ENCODE data around the gene DPPA4.
"Not testable (repeated sequence)": the region's sequence is repeated elsewhere in the genome, so short reads cannot be mapped to it uniquely, and the experiment has no call there.

The DPPA4 gene, protein sequence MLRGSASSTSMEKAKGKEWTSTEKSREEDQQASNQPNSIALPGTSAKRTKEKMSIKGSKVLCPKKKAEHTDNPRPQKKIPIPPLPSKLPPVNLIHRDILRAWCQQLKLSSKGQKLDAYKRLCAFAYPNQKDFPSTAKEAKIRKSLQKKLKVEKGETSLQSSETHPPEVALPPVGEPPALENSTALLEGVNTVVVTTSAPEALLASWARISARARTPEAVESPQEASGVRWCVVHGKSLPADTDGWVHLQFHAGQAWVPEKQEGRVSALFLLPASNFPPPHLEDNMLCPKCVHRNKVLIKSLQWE

DNA sequence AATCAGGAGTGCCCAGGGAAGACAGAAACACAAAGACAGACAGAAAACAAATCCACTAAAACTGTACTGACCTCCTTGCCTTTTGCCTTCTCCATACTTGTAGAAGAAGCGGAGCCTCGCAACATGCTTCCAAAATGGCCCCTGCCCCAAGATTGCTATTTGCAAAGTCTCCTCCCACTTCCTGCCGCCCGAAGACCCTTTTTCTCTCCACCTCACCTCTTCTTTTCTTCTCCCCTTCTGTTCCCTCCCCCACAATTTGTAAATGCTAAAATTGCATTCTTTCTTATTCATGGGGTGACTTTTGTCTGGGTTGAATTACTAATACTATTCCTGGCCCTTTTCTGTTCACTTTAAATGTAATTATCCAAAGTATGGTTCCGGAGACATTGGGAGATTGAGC is at the start of gene DPPA4:
DPPA4 (minus strand) TSS at position 154 of the 400 bp plus-strand sequence; CDS start at position 125, 29 bp downstream.
- DNase-seq, result no peak

DNA sequence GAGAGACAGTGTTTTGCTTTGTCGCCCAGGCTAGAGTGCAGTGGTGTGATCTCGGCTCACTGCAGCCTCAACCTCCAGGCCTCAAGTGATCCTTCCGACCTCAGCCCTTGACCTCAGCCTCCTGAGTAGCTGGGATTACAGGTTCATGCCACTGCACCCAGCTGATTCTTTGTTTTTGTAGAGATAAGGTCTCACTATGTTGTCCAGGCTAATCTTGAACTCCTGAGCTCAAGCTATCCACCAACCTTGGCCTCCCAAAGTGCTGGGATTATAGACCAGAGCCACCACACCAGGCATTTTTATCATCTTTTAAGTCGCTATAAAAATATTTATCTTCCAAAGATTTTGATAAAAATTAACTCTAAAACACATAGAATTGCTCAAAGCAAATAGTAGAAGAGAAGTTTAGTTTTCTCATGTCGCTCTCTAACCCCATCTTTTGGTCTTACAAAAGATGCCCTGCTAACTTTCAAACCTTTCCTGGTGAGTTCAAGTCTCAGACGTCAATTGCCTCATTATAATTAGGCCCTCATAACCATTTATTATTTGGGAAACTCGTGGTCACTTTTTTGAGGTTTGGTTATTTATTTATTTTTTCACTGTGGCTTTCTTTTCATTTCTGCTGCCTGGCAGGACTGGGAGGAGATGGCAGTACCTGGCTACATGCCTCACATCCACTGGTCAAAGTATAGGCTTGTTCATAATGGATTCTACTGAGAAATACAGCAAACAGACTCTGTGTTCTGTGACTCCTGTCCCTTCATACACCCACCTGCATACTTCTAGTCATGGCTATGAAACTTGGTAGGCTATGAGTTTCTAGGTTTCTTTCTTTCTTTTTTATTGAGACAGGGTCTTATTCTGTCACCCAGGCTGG is 48.3 kb upstream of the DPPA4 start:
- DNase-seq, result no peak

DNA sequence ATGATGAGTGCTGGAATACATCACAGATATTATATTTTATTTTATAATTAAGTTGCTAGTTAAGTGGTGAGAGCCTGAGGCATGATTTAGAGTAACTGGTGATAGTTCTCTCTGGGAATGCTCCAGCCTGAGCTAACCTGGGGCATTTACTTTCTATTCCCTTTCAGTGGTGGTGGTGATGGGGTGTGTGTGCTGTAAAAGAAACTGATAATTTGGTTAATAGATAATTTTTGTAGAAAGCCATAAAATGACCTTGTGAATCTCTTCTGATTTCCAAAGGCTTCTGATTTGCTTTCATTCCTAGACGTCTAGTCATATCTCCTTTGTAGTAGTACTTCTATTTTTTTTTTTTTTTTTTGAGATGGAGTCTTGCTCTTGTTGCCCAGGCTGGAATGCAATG is 46.8 kb upstream of the DPPA4 start:
- no peak for DNase-seq

DNA sequence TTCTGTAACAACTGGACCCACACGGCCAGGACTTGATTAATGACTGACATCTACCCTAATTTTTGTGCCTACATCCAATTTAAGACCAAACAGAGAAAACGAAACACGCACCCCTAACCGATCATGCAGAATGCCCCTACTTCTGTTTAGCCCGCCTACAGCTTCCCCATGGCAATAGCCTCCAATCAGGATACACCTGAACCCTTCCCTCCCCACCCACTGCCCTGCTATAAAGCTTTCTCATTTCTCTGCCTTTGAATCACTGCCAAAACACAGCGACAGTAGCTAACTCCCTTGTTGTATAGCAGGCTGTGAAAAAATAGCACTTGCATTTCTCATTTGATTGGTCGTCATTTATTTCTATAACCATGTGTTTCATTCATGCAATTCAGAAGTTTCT is 45.2 kb upstream of the DPPA4 start:
- no peak for DNase-seq

DNA sequence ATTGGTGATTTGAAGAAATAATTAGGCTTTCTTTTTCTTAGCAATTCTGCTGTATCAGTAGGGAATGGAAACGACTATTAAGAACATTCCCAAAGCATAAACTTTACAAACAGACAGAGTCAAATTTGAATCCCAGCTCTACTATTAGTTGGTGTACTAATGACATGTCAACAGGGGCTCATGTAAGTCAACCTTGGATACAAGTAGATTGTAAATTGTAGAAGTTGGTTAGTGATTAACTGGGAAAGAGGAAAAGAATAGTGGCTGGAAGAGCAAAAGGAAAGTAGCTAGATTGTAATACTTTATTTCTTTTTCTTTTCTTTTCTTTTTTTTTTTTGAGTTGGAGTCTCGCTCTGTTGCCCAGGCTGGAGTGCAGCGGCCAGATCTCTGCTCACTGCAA is 38.6 kb upstream of the DPPA4 start:
- no peak for DNase-seq

DNA sequence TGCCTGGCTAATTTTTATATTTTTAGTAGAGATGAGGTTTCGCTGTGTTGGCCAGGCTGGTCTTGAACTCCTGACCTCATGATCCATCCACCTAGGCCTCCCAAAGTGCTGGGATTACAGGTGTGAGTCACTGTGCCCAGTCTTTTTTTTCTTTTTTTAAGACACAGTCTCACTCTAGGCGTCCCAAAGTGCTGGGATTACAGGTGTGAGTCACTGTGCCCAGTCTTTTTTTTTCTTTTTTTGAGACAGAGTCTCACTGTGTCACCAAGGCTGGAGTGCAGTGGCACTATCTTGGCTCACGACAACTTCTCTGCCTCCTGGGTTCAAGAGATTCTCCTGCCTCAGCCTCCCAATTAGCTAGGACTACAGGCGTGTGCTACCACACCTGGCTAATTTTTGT is 37.1 kb upstream of the DPPA4 start:
- not testable (repeated sequence) for DNase-seq

DNA sequence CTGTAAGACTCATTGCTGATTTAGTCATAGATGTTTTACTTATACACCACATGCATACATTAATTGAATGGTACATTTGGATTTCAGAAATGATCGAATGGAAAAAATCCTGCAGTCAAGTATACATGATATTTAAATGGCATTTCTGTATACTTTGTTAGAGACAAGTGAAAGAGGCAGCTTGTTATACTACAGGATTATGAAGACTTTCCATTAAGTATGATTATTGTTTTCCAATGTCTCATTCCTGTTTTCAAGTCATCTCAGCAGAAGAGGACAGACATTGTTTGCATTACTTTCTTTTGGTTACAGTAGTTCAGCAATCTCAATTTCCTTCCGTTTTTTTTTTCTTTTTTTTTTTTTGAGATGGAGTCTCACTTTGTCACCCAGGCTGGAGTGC is 36.6 kb upstream of the DPPA4 start:
- no peak for DNase-seq

DNA sequence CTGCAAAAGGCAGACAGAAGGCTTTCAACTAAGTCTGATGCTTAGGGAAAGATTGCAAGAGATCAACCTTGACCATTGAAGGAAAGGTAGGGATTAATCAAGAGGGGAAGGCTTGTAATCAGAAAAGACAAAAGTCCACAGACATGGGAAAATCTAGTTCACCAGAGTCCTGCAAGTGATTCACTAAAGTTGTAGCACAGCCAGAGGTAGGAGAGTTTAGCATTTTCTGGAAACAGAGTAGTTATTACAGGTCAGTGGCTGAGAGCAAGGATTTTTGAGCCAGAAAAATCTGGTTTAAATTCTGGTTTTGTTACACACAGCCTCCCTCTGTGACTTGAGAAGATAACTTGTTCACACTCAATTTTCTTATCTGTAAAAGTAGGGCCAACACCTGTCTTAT is 35.3 kb upstream of the DPPA4 start:
- DNase-seq, result no peak

DNA sequence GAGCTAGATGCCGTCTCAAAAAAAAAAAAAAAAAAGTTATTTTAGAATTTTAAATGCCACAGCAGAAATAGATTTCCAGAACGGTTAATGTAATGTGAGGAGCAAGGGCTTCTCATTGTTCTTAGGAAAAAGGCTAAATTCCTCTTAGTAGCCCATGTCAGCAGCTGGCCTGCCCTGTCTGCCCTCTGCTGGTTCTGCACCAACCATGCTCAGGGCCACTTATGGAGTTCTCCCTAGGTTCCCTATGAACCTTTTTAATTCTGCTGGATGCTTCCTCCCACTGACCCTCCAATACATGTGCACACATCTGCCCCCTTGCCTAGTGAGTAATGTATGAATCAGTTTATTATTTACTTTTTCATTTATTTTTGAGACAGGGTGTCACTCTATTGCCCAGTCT is 32.2 kb upstream of the DPPA4 start:
- no peak for DNase-seq

DNA sequence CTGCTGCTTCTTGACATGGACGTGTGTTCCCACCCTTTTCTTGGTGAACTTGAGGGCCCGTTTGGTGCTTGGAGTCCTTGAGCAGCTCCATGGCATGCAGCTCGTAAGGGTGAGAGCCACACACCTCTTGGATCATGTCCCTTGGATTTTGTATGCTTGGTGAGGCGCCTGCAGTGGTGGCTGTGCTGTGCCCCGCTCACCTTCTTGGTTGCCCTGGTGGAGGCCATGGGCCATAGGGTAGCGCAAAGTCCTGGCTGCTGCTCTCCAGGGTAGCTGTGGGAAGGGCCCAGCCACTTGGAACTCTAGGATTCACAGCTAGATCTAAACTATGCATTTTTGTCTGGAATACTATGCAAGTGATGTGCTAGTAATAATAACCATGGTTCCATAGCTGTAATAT is 26.7 kb upstream of the DPPA4 start:
- no peak for DNase-seq

DNA sequence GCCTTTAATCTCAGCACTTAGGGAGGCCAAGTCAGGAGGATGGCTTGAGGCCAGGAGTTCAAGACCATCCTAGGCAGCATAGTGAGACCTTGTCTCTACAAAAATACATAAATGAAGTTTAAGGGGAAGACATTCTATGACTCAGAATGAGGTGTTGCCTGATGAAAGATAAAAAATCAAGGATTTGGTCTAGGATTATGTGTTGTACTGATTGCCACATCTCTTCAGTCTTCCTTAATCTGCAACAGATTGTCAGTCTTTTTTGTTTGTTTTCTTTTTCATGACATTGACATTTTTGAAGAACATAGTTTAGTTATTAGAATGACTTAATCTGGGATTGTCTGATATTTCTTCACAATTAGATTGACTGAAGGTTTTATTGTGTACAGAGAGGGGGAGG is 26.3 kb upstream of the DPPA4 start:
- no peak for DNase-seq

DNA sequence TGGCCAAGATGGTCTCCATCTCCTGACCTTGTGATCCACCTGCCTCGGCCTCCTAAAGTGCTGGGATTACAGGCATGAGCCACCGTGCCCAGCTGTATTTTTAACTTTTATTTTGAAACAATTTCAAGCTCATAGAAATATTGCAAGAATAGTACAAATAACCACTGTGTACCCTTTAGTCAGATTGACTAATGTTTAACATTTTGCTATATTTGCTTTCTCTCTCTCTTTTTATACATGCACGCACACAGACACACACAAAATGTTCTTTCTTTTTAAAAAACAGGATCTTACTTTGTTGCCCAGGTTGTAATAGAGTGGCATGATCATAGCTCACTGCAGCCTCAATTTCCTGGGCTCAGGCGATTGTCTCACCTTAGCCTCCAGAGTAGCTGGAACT is 25.5 kb upstream of the DPPA4 start:
- no peak for DNase-seq

DNA sequence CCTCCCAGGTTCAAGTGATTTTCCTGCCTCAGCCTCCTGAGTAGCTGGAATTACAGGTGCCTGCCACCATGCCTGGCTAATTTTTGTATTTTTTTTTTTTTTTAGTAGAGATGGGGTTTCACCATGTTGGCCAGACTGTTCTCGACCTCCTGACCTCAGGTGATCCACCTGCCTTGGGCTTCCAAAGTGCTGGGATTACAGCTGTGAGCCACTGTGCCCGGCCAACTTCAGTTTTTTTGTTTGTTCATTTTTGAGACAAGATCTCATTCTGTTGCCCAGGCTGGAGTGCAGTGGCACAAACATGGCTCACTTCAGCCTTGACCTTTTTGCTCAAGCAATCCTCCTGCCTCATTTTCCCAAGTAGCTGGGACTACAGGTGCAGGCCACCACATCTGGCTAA is 21.5 kb upstream of the DPPA4 start:
- DNase-seq, result not testable (repeated sequence)

DNA sequence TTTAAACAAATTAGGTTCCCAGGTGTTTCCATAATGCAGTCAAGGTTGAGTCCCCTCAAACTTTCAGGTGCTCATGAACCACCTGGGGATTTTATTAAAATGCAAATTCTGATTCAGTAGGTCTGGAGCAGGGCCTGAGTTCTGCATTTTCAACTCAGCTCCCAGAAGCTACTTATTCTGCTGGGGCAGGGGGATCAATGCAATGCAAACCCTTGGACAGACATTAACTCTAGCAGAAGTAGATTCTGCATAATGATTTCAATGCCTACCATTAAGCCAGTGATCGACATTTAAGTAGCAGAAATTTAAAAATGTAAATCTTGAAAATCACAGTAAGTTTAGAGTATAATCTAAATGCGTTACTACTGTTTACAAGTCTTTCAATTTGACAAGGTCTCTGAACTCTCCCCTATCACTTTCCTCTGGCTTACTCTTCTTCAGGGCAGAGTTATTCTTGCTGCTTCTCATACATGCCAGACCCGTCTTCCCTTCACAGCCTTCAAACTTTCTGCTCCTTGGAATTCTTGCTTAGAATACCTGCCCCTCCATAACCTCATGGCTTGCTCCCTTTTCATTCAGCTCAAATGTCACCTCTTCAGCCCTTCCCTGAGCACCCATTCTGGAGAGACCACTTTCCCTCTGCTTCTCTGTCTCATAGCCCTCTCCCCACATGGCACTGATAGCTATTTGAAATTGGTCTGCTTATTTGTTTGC is 19.3 kb upstream of the DPPA4 start:
- DNase-seq, result no peak

DNA sequence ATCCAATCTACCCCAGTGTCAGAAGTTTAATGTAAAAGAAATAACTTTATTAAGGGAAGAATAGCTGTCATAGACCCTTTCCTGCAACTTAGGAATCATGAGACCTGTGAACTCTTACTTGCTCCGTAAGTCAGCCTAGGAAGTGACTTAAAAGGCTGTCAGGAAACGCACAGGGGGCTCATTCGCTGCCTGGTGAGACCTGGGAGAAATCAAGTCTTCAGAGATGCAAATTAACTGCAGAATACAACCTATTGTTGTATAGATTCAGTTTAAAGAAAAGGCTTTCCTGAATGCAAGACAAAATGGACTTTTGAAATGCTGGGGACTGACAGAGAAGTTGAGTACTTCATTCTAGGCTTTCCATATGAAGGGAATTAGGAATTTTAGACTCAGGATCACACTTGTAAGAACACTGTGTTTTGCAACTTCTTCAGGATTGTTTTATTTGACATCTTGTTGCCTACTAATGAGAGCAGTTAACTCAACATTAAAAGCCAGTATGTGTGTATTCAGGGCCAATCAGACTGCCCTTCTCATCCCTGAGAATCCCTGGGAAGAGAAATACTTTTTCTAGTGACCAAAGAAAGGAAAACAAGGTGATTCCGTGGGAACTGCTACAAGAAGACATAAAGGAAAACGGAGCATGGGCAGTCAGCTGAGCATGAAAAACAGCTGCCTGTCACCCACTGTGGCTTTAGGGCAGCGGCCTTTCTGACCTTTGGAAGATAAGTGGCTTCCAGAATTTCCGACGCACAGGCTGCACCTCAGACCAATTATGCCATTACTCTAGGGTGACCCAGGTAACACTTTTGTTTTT is 18.5 kb upstream of the DPPA4 start:
- no peak for DNase-seq

DNA sequence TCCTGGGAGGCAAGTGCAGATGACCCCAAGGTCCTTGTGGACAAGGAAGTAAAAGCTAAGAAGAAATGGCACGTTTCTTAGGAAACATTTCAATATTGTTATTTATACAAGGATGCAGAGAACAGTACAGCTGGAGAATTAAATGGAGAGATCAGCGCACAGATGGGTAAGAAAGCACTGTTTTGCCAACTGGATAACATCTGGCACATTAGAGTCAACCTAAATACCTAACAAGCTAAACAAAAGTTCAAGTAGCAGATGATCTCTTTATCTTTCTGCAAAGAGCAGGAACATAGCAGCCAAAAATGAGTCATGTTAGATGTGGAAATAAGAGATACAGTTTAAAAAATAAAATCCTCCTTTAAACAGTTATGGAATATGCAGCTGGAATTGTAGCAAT is 15.7 kb upstream of the DPPA4 start:
- no peak for DNase-seq

DNA sequence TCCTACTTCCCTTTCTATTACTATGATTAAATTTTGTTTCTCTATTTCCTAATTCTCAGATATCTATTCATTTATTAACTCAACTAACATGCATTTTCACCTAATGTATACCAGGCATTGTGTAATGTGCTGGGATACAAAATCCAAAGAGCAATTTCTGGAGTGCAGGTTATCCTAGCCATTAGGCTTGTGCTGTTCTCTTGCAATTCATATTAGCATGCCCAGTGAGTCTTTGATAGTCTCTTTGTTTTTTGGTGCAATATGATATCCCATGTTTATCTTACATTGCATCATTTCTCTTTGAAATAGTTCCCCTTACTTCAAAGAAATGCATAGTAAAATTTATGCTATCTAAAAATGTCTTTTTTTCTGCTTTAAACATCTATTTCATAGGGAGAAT is 13.9 kb upstream of the DPPA4 start:
- no peak for DNase-seq

DNA sequence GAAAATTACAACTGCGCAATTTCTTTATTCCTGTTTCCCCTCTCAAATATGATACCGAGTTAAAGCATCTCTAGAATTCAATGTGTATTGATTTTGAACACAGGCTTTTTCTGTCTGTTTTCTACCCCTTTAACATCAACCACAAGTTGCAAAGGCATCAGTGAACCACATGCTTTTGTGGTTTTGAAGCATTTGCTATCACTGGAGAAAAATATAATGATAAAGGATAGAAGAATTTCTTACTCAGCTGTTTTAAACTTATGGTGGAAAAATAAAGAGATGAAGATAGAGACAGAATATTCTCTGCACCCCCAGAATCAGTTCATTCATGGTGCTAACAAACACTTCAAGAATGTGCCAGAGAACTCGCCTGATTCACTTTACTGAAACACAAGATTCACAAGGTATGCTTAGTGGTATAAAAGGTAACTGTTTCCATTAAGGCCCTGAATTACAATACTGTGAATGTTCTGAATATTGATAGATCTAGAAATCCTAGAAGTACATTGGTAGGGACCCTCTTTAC is 9.5 kb upstream of the DPPA4 start:
- no peak for DNase-seq

DNA sequence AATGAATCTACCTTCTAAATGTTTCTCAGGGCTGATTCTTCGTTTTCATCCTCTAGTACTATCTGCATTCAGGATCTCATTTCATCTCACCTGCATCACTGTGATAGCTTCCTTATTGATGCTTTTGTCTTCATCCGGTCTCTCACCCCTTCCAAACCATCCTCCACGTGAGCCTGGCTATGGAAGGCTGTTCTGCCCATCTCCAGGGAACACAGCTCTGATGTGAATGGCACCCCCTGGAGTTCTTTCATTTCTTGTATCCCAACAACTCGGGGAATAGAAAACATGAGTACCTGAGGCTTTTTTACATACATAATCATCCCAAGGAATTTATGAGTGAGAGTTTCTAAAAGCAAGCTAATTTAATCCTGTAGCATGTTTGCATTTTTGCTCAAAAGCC is 8.8 kb upstream of the DPPA4 start:
- DNase-seq, result no peak

DNA sequence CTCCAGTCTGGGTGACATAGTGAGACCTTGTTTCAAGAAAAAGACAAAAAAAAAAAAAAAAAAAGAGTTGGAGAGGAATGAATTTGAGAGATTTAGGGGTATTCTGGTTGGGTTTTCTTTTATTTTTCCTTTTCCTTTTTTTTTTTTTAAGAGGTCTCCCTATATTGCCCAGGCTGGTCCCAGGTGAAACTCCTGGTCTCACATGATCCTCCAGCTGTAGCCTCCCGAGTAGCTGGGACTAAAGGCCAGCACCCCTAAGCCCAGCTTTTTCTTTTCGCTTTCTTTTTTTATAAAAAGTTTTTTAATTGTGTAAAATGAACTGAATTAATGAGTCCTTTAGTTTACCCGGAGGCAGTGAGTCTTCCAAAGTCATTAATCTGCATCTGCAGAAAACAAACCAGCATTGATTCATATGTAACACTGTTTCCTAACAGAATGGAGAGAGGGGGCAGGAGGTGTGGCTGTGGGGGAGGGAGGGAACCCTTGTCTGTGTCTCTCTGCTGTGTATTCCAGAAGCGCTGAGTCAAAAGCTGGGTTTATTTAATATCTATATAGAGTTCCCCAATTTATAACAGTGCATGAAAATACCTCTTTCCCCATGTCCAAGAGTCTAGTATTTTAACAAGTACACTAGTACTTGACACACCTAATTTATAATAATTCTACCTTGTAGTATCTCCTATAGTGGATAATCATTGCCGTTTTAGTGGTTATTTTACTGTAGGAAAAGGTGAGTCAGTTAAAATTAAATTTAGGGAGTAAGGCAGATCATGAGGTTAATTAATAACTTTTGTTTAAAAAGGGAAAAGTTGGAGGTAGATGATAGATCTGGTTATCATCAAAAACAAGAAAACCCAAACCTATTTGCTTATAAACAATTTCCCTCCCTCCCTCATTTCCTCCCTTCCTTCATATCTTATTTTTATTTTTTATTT is 2.6 kb upstream of the DPPA4 start:
- no peak for DNase-seq

Data from hypothalamus (tissue), 51 donors.